ENCODE results near the gene SLC47A2. TPM values are rescaled to one million over a fixed set of nuclear protein-coding genes. Genes with fewer than 3 reads are reported as not detected.

SLC47A2 gene
- total and polyA plus RNA-seq, 9 of the 15 experiments (the other 6 are each of a cell fraction or from before 2014, with no cell fraction given), result not detected

DNA sequence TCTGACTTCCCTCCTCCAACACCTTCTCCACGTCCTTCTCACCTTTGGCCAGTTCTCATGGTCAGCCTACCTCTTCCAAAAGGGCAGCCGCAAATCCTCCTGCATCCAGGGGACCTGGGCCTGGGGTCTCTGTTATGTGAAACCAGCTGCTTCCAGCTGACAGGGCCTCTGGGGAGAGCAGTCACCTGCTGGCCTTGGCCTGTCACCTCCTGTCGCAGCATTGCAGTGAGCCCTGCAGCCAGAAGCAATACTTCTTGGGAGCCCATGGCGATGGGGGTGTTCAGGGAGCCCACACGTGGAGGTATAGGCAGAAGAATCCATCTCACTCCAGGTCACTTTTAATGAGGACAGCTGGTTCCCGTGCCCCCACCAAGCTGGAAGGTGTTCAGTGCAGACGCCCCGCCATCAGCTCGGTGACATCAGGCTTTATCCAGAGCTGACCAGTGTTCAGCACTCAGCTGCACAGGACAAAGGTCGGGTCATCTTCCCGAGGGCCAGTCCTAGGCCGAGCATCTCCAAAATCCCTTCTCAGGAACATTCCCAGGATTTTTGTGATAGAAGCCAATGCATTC, 1.7 kb upstream of the SLC47A2 start:
- Histone ChIP-seq H3K9me1 (ENCODE audit: control insufficient read depth, insufficient read depth, low read length) (no peaks in the 10 kb centered on the region), H3K9me3 (replicated peaks; ENCODE audit: control insufficient read depth, insufficient read depth, low read depth, low read length) (no peaks in the 10 kb centered on the region), H3K4me2 (ENCODE audit: insufficient read depth, low read length) (no peak overlapping the region), H3K36me3 (ENCODE audit: control insufficient read depth, insufficient read depth, low read length) (no peaks in the 10 kb centered on the region), H3K27ac (ENCODE audit: extremely low read depth, low read depth, low read length) (no peak overlapping the region), H4K20me1 (replicated peaks; ENCODE audit: control insufficient read depth, insufficient read depth, low read length) (no peaks in the 10 kb centered on the region), H3K9ac (ENCODE audit: insufficient read depth in 1 of 2, low read depth in 2 of 2, low read length in 2 of 2) (no peak overlapping the region), H3K27me3 (ENCODE audit: control insufficient read depth in 2 of 2, insufficient read depth in 2 of 2, low read length in 2 of 2) (peaks cover 0 to 48% of the 10 kb centered on the region in 2 experiments; a peak in 2 of 5 replicates), H3K79me2 (ENCODE audit: control insufficient read depth, insufficient read depth, low read length) (no peaks in the 10 kb centered on the region), H2AFZ (ENCODE audit: low read depth, low read length) (no peak overlapping the region), H3K4me3 (no peak overlapping the region), H3K4me1 (replicated peaks in 1 of 2; ENCODE audit: control insufficient read depth in 2 of 2, insufficient read depth in 2 of 2, low read length in 2 of 2) (peaks cover 0 to 6% of the 10 kb centered on the region in 2 experiments; a peak in 2 of 5 replicates)
- intact Hi-C loops (cut with micrococcal nuclease) (no loop called here), in situ Hi-C loops (cut with MboI) (no loop called here)
- no peak for FAIRE-seq
- BruUV-seq (replicated peaks), result no TSS peak
- ATAC-seq, result no peak
- CTCF ChIA-PET (ENCODE audit: low intra/inter-chr PET ratio), result no interaction called here
- TF ChIP-seq YY1 (IDR thresholded peaks at IDR 0.05; ENCODE audit: borderline replicate concordance in 1 of 3, control insufficient read depth in 1 of 3, extremely low read depth in 1 of 3, insufficient read depth in 3 of 3, insufficient read length in 1 of 3, insufficient replicate concordance in 2 of 3, low read depth in 1 of 3, low read length in 2 of 3) (no peak), STAT5B (CRISPR knock-in tag; IDR thresholded peaks at IDR 0.05) (no peak), RAD21 (CRISPR knock-in tag; conservative IDR thresholded peaks at IDR 0.05 in 1 of 2, IDR thresholded peaks at IDR 0.05 in 1 of 2) (no peak), TCF3 (CRISPR knock-in tag; IDR thresholded peaks at IDR 0.05) (no peak), CTBP1 (IDR thresholded peaks at IDR 0.05; ENCODE audit: borderline replicate concordance) (no peak), GABPB2 (CRISPR knock-in tag; conservative IDR thresholded peaks at IDR 0.05) (no peak), ZBTB1 (CRISPR knock-in tag; IDR thresholded peaks at IDR 0.05; ENCODE audit: borderline replicate concordance, low read depth) (no peak)
- POLR2A ChIA-PET, result no interaction called here
- WGBS (ENCODE audit: insufficient coverage, low coverage, missing lambda C conversion rate), result 2% methylated on average over 10 of the region's 12 CpGs
- no peak for DNase-seq (ENCODE audit: extremely low read depth in 1 of 4, low spot score in 3 of 4)
